GM19193 (cell line): ENCODE results near the gene ABCC1.

Experiments
- POLR2A ChIP-seq: IDR thresholded peaks from 4 replicates; pipeline ENCODE4 v1.6.1; 2011; ENCODE audit not compliant: insufficient read depth, insufficient read length; ENCODE audit errors: extremely low read depth

ABCC1 gene

GRCh38 chr16:15955425-15955824 lies 6.0 kb downstream of the ABCC1 start:
- TF ChIP-seq POLR2A = no peak

GRCh38 chr16:15958703-15959348 lies 9.4 kb downstream of the ABCC1 start:
- TF ChIP-seq POLR2A = no peak

- TF ChIP-seq POLR2A = no peak
Measured at GRCh38 chr16:15960124-15960971, 10.9 kb downstream of the ABCC1 start.

GRCh38 chr16:15961060-15961511 lies 11.7 kb downstream of the ABCC1 start:
- no peak for TF ChIP-seq POLR2A

- TF ChIP-seq POLR2A = no peak
Measured at GRCh38 chr16:15961571-15962090, 12.2 kb downstream of the ABCC1 start.

- no peak for TF ChIP-seq POLR2A
Measured at GRCh38 chr16:15963307-15963910, 14.0 kb downstream of the ABCC1 start.

- no peak for TF ChIP-seq POLR2A
Measured at GRCh38 chr16:15966420-15966819, 17.0 kb downstream of the ABCC1 start.

- TF ChIP-seq POLR2A = no peak
Measured at GRCh38 chr16:15966836-15967546, 17.6 kb downstream of the ABCC1 start.

- no peak for TF ChIP-seq POLR2A
Measured at GRCh38 chr16:15967655-15968315, 18.4 kb downstream of the ABCC1 start.

GRCh38 chr16:15970202-15970601 lies 20.8 kb downstream of the ABCC1 start:
- no peak for TF ChIP-seq POLR2A

GRCh38 chr16:15970743-15971439 lies 21.5 kb downstream of the ABCC1 start:
- TF ChIP-seq POLR2A = no peak

GRCh38 chr16:15971440-15971815 lies 22.0 kb downstream of the ABCC1 start:
- no peak for TF ChIP-seq POLR2A

- no peak for TF ChIP-seq POLR2A
Measured at GRCh38 chr16:15972046-15972868, 22.8 kb downstream of the ABCC1 start.
